GM12878 (cell line): Measurements from ENCODE around the gene EFHD1. TPM values are rescaled to one million over a fixed set of nuclear protein-coding genes. Genes with fewer than 3 reads are reported as not detected.

Experiments used
- ATAC-seq: fragments of 200-7000 bp; cut with Tn5 transposase; 3 replicates; pipeline ENCODE4 v1.9.1; 2020; ENCODE audit warnings: mild to moderate bottlenecking, moderate library complexity
- BruUV-seq: library from RNA; stranded (reverse); fragments of 400-500 nt; replicated peaks from 2 replicates; lab custom pipeline; 2021; lab: Mats Ljungman, UMichigan
- CTCF ChIA-PET: fragments of 300-600 bp; sonication (Branson Sonifier 250); formaldehyde crosslinking; extraction: SDS; loops from one replicate; lab custom pipeline; 2021; ENCODE audit warnings: inconsistent platforms; lab: Yijun Ruan, JAX
- POLR2A ChIA-PET: fragments of 350-600 bp; formaldehyde crosslinking; extraction: SDS; loops from one replicate; lab custom pipeline; 2021; ENCODE audit warnings: inconsistent platforms; lab: Charles Lee
- RAD21 ChIA-PET: fragments of 300-600 bp; sonication (Branson Sonifier 250); formaldehyde crosslinking; loops from one replicate; lab custom pipeline; 2023; ENCODE audit warnings: antibody characterized with exemption; ENCODE audit not compliant: unreplicated experiment; lab: Charles Lee
- SMC1A ChIA-PET: fragments of 300-600 bp; sonication (Branson Sonifier 250); formaldehyde crosslinking; loops from one replicate; lab custom pipeline; 2023; ENCODE audit not compliant: unreplicated experiment, uncharacterized antibody; lab: Charles Lee
- DNase-seq: peaks from one replicate; pipeline ENCODE4 v3.0.0-alpha.2; 2011; ENCODE audit warnings: low read depth, low spot score
- FAIRE-seq: peaks from 3 replicates; lab custom pipeline; 2011; peaks lifted over from hg19 to GRCh38; lab: Jason Lieb, UNC
- H2AFZ ChIP-seq: 2 replicates; pipeline ENCODE4 v1.6.0; 2011; ENCODE audit warnings: low read depth, low read length, control low read depth; ENCODE audit not compliant: control insufficient read depth
- H3K27ac ChIP-seq: 2 replicates; pipeline ENCODE4 v1.5.1; 2011; ENCODE audit warnings: control low read depth; ENCODE audit not compliant: control insufficient read depth, insufficient read depth
- H3K27me3 ChIP-seq, 2 experiments: replicated peaks in 1 of 2; 2 replicates each; pipeline versions ENCODE4 v1.6.0 to v1.6.1; 2011; ENCODE audit warnings: low read length in 1 of 2; ENCODE audit not compliant: control insufficient read depth in 2 of 2, insufficient read depth in 2 of 2
- H3K36me3 ChIP-seq, 2 experiments: 2 replicates each; pipeline ENCODE4 v1.5.1; 2011; ENCODE audit warnings: low read length in 1 of 2; ENCODE audit not compliant: control insufficient read depth in 2 of 2, insufficient read depth in 2 of 2
- H3K4me1 ChIP-seq: 2 replicates; pipeline ENCODE4 v1.6.1; 2011; ENCODE audit warnings: mild to moderate bottlenecking, low read length, moderate library complexity, mixed read lengths; ENCODE audit not compliant: control insufficient read depth, insufficient read depth
- H3K4me2 ChIP-seq: 2 replicates; pipeline ENCODE4 v1.6.0; 2011; ENCODE audit warnings: control low read depth; ENCODE audit not compliant: control insufficient read depth, insufficient read depth
- H3K4me3 ChIP-seq: fragments of 200-600 bp; sonication (generic); 2 replicates; pipeline ENCODE4 v1.5.1; 2016
- H3K79me2 ChIP-seq: 2 replicates; pipeline ENCODE4 v1.6.0; 2011; ENCODE audit warnings: low read length; ENCODE audit not compliant: control insufficient read depth, insufficient read depth
- H3K9ac ChIP-seq: 2 replicates; pipeline ENCODE4 v1.8.0; 2011; ENCODE audit warnings: low read length, control low read depth, mixed read lengths; ENCODE audit not compliant: control insufficient read depth, insufficient read depth
- H3K9me3 ChIP-seq: replicated peaks from 3 replicates; pipeline ENCODE4 v1.5.1; 2011; ENCODE audit warnings: mild to moderate bottlenecking, low read length; ENCODE audit not compliant: control insufficient read depth, insufficient read depth
- H4K20me1 ChIP-seq: 2 replicates; pipeline ENCODE4 v1.6.0; 2011; ENCODE audit not compliant: control insufficient read depth, insufficient read depth
- BCL11A ChIP-seq: IDR thresholded peaks from 2 replicates; pipeline ENCODE4 v1.6.1; 2011; ENCODE audit warnings: low read depth, low read length
- FOXK2 ChIP-seq: fragments of 450-650 bp; IDR thresholded peaks from 2 replicates; pipeline ENCODE4 v1.6.1; 2017; ENCODE audit warnings: mild to moderate bottlenecking, moderate library complexity
- FOXM1 ChIP-seq: IDR thresholded peaks from 2 replicates; pipeline ENCODE4 v1.6.1; 2012; ENCODE audit warnings: low read depth, mild to moderate bottlenecking, inconsistent platforms, low read length, moderate library complexity
- HDAC6 ChIP-seq: fragments of 200-600 bp; sonication (generic); IDR thresholded peaks from one replicate; pipeline ENCODE4 v1.8.0; 2017; ENCODE audit warnings: antibody characterized with exemption; ENCODE audit not compliant: unreplicated experiment
- NFYB ChIP-seq: IDR thresholded peaks from 2 replicates; pipeline ENCODE4 v1.6.1; 2011; ENCODE audit warnings: low read depth, mild to moderate bottlenecking, low read length, improper control_type of control experiment, moderate library complexity; ENCODE audit not compliant: insufficient read depth
- NR2C1 ChIP-seq: fragments of 450-650 bp; IDR thresholded peaks from 2 replicates; pipeline ENCODE4 v1.6.1; 2017; ENCODE audit warnings: antibody characterized with exemption, mild to moderate bottlenecking, moderate library complexity
- PML ChIP-seq: IDR thresholded peaks from 2 replicates; pipeline ENCODE4 v1.6.1; 2012; ENCODE audit warnings: low read length, inconsistent platforms
- SMAD1 ChIP-seq: fragments of 450-650 bp; IDR thresholded peaks from 2 replicates; pipeline ENCODE4 v1.6.1; 2018; ENCODE audit warnings: mild to moderate bottlenecking, low read depth; ENCODE audit not compliant: partially characterized antibody
- TARDBP ChIP-seq: IDR thresholded peaks from 2 replicates; pipeline ENCODE4 v1.6.1; 2016; ENCODE audit warnings: borderline replicate concordance
- TCF12 ChIP-seq: IDR thresholded peaks from 2 replicates; pipeline ENCODE4 v1.6.1; 2011; ENCODE audit warnings: low read depth, mild to moderate bottlenecking, low read length
- WGBS: methylation state at CpG from one replicate; pipeline ENCODE4 v1.1.6; 2016; ENCODE audit warnings: low lambda C conversion rate; ENCODE audit not compliant: insufficient replicate concordance, insufficient coverage; ENCODE audit errors: missing lambda C conversion rate; 5-methylcytosine and 5-hydroxymethylcytosine counted together
- in situ Hi-C: fragments of 300-500 bp; cut with MboI; formaldehyde crosslinking; loops from 9 replicates; pipeline ENCODE4 v1.14.3; 2018; ENCODE audit warnings: mixed read lengths
- intact Hi-C: fragments of 100-400 bp; cut with micrococcal nuclease; formaldehyde crosslinking; loops from one replicate; pipeline ENCODE4 v1.14.2; 2022; ENCODE audit not compliant: unreplicated experiment
- polyA plus RNA-seq, 11 experiments: library from polyadenylated mRNA; depleted of rRNA in 4 of 11; unstranded in 6 of 11; stranded (reverse) in 5 of 11; fragments of >200 nt; fragmentation: Nextera tagmentation in 4 of 11; fragmentation: Illumina TruSeq in 1 of 11; extraction: Ambion mirVana in 4 of 11; extraction: Trizol in 1 of 11; gene quantifications; 1 replicate in 1 of 11; 2 replicates in 10 of 11; pipeline versions ENCODE4 v1.2.1 to v1.2.3, GENCODE V29; 2011 to 2016; ENCODE audit warnings: inconsistent platforms in 2 of 11, missing spikeins in 2 of 11, low read depth in 1 of 11
- total RNA-seq, 4 experiments: library from RNA; depleted of rRNA in 3 of 4; stranded (reverse); fragments of >200 nt in 3 of 4; fragmentation: Illumina TruSeq in 1 of 4; extraction: Trizol in 1 of 4; gene quantifications; 2 replicates each; pipeline versions ENCODE4 v1.2.1 to v1.2.3, GENCODE V29; 2013 to 2021
- TF ChIP-seq, protein P1 (sequence below): fragments of 450-650 bp; IDR thresholded peaks from 2 replicates; pipeline ENCODE4 v1.6.1; 2016; ENCODE audit warnings: mild to moderate bottlenecking
- TF ChIP-seq, protein P2 (sequence below): fragments of 450-650 bp; formaldehyde crosslinking; IDR thresholded peaks from 2 replicates; pipeline ENCODE4 v1.4.0; 2020; ENCODE audit warnings: mild to moderate bottlenecking, moderate library complexity

EFHD1 gene
- total and polyA plus RNA-seq, 10 of the 15 experiments (the other 5 are each of a cell fraction or from before 2014, with no cell fraction given) = 0.07 TPM; not detected in 9

DNA sequence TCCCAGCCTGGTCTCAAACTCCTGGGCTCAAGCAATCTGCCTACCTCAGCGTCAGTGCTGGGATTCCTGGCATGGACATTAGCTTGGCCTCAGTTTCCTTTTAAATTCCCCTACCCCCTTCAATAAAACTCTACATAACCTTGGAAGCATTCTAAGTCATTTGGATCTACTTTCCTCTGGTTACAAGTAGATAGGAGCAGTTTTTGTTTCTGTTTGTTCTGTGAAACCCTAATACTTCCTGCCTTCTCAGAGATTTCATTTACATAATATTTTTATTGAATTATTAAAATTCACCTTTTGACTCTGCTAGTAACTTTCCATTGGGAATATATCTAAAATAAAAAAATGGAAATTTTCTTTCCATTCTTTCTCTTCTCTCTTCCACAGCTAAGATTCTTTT lies 89.6 kb downstream of the EFHD1 start:
- ChIA-PET POLR2A (no interaction called here), SMC1A (interaction anchor here (0.8 to 1.2 kb wide), 2 partner anchors 9 to 28 kb away, joined by 3 to 4 read pairs; no protein-coding TSS in a partner anchor), CTCF (interaction anchor here (1.0 kb wide), 1 partner anchor 21 kb away, joined by 4 read pairs; no protein-coding TSS in a partner anchor), RAD21 (no interaction called here)
- Histone ChIP-seq H4K20me1 (no peaks in the 10 kb centered on the region), H3K27me3 (no peaks in the 10 kb centered on the region), H3K79me2 (peaks cover 14% of the 10 kb centered on the region), H3K9ac (no peak overlapping the region), H3K4me1 (no peaks in the 10 kb centered on the region; the same call in 1 of the 2 replicates), H3K4me3 (no peak overlapping the region), H3K9me3 (no peaks in the 10 kb centered on the region; the same call in 2 of the 3 replicates), H3K4me2 (no peak overlapping the region), H3K36me3 (peaks cover 4 to 13% of the 10 kb centered on the region in 2 experiments), H3K27ac (peak overlapping the region; percentile 8; the same call in 1 of the 2 replicates), H2AFZ (no peak overlapping the region)
- DNase-seq (no peak), FAIRE-seq (no peak), ATAC-seq (no peak)
- in situ Hi-C loops (no loop called here), intact Hi-C loops (no loop called here)
- TF ChIP-seq HDAC6 (no peak), NR2C1 (no peak)
- 100% methylated on average over 1 of the region's 1 CpG for WGBS
- no TSS peak for BruUV-seq

DNA sequence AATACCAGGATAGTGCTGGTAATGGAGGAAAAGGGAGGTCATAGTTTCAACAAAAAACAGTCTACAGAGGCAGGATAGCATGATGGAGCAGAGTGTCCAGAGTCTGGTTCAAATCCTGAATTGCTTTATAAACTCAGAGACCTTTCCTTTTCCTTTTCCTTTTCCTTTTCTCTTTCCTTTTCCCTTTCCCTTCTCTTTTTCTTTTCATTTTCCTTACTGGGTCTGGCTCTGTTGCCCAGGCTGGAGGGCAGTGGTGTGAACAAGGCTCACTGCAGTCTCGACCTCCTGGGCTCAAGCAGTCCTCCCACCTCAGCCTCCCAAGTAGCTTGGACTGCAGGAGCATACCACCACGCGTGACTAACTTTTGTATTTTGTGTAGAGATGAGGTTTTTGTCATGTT lies 95.4 kb downstream of the EFHD1 start:
- ATAC-seq (no peak), FAIRE-seq (no peak), DNase-seq (no peak)
- H3K4me3 ChIP-seq = no peak overlapping the region
- H3K4me2 ChIP-seq = no peak overlapping the region
- H3K27ac ChIP-seq = no peak overlapping the region
- no peak overlapping the region for H3K9ac ChIP-seq
- no peaks in the 10 kb centered on the region for H4K20me1 ChIP-seq
- CTCF ChIA-PET = interaction anchor here (1.2 kb wide), 1 partner anchor 18 kb away, joined by 3 read pairs; no protein-coding TSS in a partner anchor
- in situ Hi-C loops (no loop called here), intact Hi-C loops (no loop called here)
- H3K4me1 ChIP-seq = no peaks in the 10 kb centered on the region
- H3K27me3 ChIP-seq = no peaks in the 10 kb centered on the region
- RAD21 ChIA-PET = no interaction called here
- POLR2A ChIA-PET = no interaction called here
- no peak overlapping the region for H2AFZ ChIP-seq
- H3K9me3 ChIP-seq = no peaks in the 10 kb centered on the region
- no peaks in the 10 kb centered on the region; the same call in 1 of the 2 replicates for H3K79me2 ChIP-seq
- WGBS = 98% methylated on average over 3 of the region's 3 CpGs
- SMC1A ChIA-PET = interaction anchor here (0.6 kb wide), 1 partner anchor 1070 kb away, joined by 3 read pairs; no protein-coding TSS in a partner anchor
- peaks cover 3 to 24% of the 10 kb centered on the region in 2 experiments for H3K36me3 ChIP-seq
- no TSS peak for BruUV-seq
- TF ChIP-seq, protein P1, sequence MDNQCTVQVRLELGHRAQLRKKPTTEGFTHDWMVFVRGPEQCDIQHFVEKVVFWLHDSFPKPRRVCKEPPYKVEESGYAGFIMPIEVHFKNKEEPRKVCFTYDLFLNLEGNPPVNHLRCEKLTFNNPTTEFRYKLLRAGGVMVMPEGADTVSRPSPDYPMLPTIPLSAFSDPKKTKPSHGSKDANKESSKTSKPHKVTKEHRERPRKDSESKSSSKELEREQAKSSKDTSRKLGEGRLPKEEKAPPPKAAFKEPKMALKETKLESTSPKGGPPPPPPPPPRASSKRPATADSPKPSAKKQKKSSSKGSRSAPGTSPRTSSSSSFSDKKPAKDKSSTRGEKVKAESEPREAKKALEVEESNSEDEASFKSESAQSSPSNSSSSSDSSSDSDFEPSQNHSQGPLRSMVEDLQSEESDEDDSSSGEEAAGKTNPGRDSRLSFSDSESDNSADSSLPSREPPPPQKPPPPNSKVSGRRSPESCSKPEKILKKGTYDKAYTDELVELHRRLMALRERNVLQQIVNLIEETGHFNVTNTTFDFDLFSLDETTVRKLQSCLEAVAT = no peak
- TF ChIP-seq TARDBP = no peak
- no peak for TF ChIP-seq TCF12
- TF ChIP-seq NFYB = no peak
- no peak for TF ChIP-seq PML
- TF ChIP-seq, protein P2, sequence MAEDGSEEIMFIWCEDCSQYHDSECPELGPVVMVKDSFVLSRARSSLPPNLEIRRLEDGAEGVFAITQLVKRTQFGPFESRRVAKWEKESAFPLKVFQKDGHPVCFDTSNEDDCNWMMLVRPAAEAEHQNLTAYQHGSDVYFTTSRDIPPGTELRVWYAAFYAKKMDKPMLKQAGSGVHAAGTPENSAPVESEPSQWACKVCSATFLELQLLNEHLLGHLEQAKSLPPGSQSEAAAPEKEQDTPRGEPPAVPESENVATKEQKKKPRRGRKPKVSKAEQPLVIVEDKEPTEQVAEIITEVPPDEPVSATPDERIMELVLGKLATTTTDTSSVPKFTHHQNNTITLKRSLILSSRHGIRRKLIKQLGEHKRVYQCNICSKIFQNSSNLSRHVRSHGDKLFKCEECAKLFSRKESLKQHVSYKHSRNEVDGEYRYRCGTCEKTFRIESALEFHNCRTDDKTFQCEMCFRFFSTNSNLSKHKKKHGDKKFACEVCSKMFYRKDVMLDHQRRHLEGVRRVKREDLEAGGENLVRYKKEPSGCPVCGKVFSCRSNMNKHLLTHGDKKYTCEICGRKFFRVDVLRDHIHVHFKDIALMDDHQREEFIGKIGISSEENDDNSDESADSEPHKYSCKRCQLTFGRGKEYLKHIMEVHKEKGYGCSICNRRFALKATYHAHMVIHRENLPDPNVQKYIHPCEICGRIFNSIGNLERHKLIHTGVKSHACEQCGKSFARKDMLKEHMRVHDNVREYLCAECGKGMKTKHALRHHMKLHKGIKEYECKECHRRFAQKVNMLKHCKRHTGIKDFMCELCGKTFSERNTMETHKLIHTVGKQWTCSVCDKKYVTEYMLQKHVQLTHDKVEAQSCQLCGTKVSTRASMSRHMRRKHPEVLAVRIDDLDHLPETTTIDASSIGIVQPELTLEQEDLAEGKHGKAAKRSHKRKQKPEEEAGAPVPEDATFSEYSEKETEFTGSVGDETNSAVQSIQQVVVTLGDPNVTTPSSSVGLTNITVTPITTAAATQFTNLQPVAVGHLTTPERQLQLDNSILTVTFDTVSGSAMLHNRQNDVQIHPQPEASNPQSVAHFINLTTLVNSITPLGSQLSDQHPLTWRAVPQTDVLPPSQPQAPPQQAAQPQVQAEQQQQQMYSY = no peak
- TF ChIP-seq SMAD1 = no peak
- no peak for TF ChIP-seq FOXM1
- TF ChIP-seq FOXK2 = no peak
- TF ChIP-seq BCL11A = no peak
